ENCODE results near the gene BPIFB1.

BPIFB1 gene

DNA sequence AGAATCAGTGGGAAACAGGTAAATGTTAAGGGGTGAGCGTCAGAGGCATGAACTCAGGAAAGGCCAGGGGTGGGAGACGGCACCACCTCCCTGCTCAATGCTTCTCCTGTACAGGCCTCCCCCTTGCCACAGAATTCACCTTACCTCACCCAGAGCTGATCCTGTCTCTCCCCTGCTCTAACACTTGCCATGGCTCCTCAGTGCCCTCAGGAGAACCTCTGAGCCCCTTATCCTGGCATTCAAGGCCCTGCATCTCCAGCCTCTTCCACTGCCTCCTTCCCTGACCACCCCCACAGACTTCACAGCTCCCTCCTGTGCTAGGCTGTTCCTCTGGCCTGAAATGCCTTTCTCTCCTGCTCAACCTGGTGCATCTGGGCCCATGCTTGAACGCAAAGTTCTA, 33.9 kb downstream of the BPIFB1 start:
- H3K36me3 Mint-ChIP-seq (ENCODE audit: low read depth), result no peaks in the 10 kb centered on the region
- H3K9me3 Mint-ChIP-seq, result no peaks in the 10 kb centered on the region
- no peak overlapping the region for H3K27ac Mint-ChIP-seq
- H3K4me1 Mint-ChIP-seq (ENCODE audit: low read depth), result no peaks in the 10 kb centered on the region
- peaks cover 2% of the 10 kb centered on the region for H3K27me3 Mint-ChIP-seq (ENCODE audit: low read depth)
- no peak overlapping the region for H3K4me3 Mint-ChIP-seq

GRCh38 chr20:33317424-33318095, 34.5 kb downstream of the BPIFB1 start:
- Mint-ChIP-seq H3K4me1 (ENCODE audit: low read depth) (no peaks in the 10 kb centered on the region), H3K9me3 (no peaks in the 10 kb centered on the region), H3K4me3 (no peak overlapping the region), H3K36me3 (ENCODE audit: low read depth) (no peaks in the 10 kb centered on the region), H3K27me3 (ENCODE audit: low read depth) (peaks cover 2% of the 10 kb centered on the region), H3K27ac (no peak overlapping the region)

DNA sequence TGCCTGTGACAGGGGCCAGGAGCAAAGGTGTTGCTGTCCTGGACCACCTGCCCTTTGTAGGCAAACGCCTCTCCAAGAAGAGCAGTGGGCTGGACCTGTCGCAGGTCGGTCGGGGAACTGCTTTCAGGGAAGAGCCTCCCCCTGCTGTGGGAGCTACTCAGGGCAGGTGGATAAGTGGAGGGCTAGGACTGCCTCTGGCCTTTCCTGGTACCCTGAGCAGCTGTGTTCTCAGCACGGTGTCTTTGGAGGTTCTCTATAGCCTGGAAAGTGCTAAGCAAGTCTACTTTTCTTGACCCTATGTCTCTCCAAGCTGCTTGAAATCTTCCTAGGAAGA, 35.0 kb downstream of the BPIFB1 start:
- H3K4me1 Mint-ChIP-seq (ENCODE audit: low read depth), result no peaks in the 10 kb centered on the region
- H3K9me3 Mint-ChIP-seq, result no peaks in the 10 kb centered on the region
- no peak overlapping the region for H3K27ac Mint-ChIP-seq
- H3K4me3 Mint-ChIP-seq, result no peak overlapping the region
- H3K36me3 Mint-ChIP-seq (ENCODE audit: low read depth), result no peaks in the 10 kb centered on the region
- H3K27me3 Mint-ChIP-seq (ENCODE audit: low read depth), result peaks cover 3% of the 10 kb centered on the region

GRCh38 chr20:33320006-33320405, 37.0 kb downstream of the BPIFB1 start:
- Mint-ChIP-seq H3K27ac (no peak overlapping the region), H3K4me3 (no peak overlapping the region), H3K4me1 (ENCODE audit: low read depth) (no peaks in the 10 kb centered on the region), H3K9me3 (no peaks in the 10 kb centered on the region), H3K27me3 (ENCODE audit: low read depth) (peaks cover 5% of the 10 kb centered on the region), H3K36me3 (ENCODE audit: low read depth) (no peaks in the 10 kb centered on the region)

DNA sequence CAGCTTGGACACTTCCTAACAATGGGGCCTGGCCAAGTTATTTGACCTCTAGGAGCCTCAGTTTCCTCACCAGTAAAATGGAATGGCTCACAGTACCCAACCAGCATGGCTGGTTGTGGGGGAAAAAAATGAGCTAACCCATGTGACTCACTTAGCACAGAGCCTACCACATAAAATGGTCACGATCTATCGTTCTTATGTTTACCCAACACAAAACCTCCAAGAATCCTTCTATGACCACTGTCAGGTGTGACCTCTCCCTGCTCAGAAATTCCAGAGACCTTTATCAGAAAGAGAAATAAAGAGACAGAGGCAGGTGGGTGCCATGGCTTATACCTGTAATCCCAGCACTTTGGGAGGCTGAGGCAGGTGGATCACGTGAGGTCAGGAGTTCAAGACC, 39.4 kb downstream of the BPIFB1 start:
- no peak overlapping the region for H3K4me3 Mint-ChIP-seq
- H3K27me3 Mint-ChIP-seq (ENCODE audit: low read depth), result peaks cover 5% of the 10 kb centered on the region
- H3K9me3 Mint-ChIP-seq, result no peaks in the 10 kb centered on the region
- no peaks in the 10 kb centered on the region for H3K36me3 Mint-ChIP-seq (ENCODE audit: low read depth)
- no peak overlapping the region for H3K27ac Mint-ChIP-seq
- H3K4me1 Mint-ChIP-seq (ENCODE audit: low read depth), result no peaks in the 10 kb centered on the region

- Mint-ChIP-seq H3K27me3 (ENCODE audit: low read depth) (peaks cover 3% of the 10 kb centered on the region), H3K4me1 (ENCODE audit: low read depth) (no peaks in the 10 kb centered on the region), H3K36me3 (ENCODE audit: low read depth) (no peaks in the 10 kb centered on the region), H3K27ac (no peak overlapping the region), H3K9me3 (no peaks in the 10 kb centered on the region), H3K4me3 (no peak overlapping the region)
These were observed 40.2 kb downstream of the BPIFB1 start for GRCh38 chr20:33323236-33323635.

DNA sequence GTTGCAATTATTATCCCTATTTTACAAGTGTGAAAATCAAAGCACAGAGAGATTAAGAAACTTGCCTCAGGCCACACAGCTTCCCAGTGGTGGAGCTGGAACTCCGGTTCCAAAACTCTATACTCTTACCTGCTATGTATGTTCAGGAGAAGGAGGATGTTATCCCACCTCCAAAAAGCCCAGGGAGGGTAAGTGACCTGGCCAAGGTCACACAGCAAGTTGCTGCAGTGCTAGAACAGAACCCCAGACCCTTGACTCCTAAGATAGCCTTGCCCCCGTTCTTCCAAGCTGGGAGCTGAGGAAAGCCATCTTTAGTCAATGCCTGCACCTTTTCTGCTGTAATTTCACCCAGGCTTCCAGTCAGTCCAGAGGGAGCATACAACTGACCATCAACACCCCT, 42.3 kb downstream of the BPIFB1 start:
- Mint-ChIP-seq H3K4me1 (ENCODE audit: low read depth) (no peaks in the 10 kb centered on the region), H3K27ac (no peak overlapping the region), H3K4me3 (no peak overlapping the region), H3K27me3 (ENCODE audit: low read depth) (peaks cover 9% of the 10 kb centered on the region), H3K9me3 (no peaks in the 10 kb centered on the region), H3K36me3 (ENCODE audit: low read depth) (no peaks in the 10 kb centered on the region)

GRCh38 chr20:33328157-33329137, 45.4 kb downstream of the BPIFB1 start:
- no peaks in the 10 kb centered on the region for H3K36me3 Mint-ChIP-seq (ENCODE audit: low read depth)
- no peak overlapping the region for H3K27ac Mint-ChIP-seq
- no peak overlapping the region for H3K4me3 Mint-ChIP-seq
- H3K4me1 Mint-ChIP-seq (ENCODE audit: low read depth), result no peaks in the 10 kb centered on the region
- H3K9me3 Mint-ChIP-seq, result no peaks in the 10 kb centered on the region
- peaks cover 6% of the 10 kb centered on the region for H3K27me3 Mint-ChIP-seq (ENCODE audit: low read depth)

- no peaks in the 10 kb centered on the region for H3K4me1 Mint-ChIP-seq (ENCODE audit: low read depth)
These were observed 50.0 kb downstream of the BPIFB1 start for GRCh38 chr20:33332905-33333456.

DNA sequence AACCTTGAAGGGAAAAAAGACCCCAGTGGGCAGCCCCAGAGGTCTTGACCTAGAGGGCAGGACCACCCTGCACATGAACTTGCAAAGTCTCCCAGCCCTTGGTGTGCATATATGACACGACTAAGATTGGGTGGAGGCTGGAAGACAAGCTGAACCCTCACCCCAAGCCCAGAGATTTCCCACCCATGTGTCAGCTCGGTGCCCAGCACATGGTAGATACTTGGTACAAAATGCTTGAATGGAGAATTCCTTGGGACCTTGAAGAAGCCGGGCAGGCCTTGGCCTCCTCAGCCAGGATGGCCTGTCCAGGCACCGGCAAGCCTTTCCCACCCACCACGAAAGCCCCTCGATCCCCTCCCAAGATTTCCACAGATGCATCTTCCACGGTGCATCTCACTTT, 50.6 kb downstream of the BPIFB1 start:
- Mint-ChIP-seq H3K27ac (no peak overlapping the region), H3K4me1 (ENCODE audit: low read depth) (no peaks in the 10 kb centered on the region), H3K4me3 (no peak overlapping the region), H3K36me3 (ENCODE audit: low read depth) (no peaks in the 10 kb centered on the region), H3K27me3 (ENCODE audit: low read depth) (peaks cover 8% of the 10 kb centered on the region), H3K9me3 (no peaks in the 10 kb centered on the region)

More at GRCh38 chr20:33332905-33333456, 50.0 kb downstream of the BPIFB1 start:
- Mint-ChIP-seq H3K27me3 (ENCODE audit: low read depth) (peaks cover 10% of the 10 kb centered on the region), H3K4me3 (no peak overlapping the region), H3K9me3 (no peaks in the 10 kb centered on the region), H3K27ac (no peak overlapping the region), H3K36me3 (ENCODE audit: low read depth) (no peaks in the 10 kb centered on the region)

- H3K9me3 Mint-ChIP-seq, result no peaks in the 10 kb centered on the region
- H3K4me3 Mint-ChIP-seq, result no peak overlapping the region
- H3K36me3 Mint-ChIP-seq (ENCODE audit: low read depth), result no peaks in the 10 kb centered on the region
- no peaks in the 10 kb centered on the region for H3K4me1 Mint-ChIP-seq (ENCODE audit: low read depth)
- no peak overlapping the region for H3K27ac Mint-ChIP-seq
- peaks cover 4% of the 10 kb centered on the region for H3K27me3 Mint-ChIP-seq (ENCODE audit: low read depth)
These were observed 51.1 kb downstream of the BPIFB1 start for GRCh38 chr20:33334111-33334510.

DNA sequence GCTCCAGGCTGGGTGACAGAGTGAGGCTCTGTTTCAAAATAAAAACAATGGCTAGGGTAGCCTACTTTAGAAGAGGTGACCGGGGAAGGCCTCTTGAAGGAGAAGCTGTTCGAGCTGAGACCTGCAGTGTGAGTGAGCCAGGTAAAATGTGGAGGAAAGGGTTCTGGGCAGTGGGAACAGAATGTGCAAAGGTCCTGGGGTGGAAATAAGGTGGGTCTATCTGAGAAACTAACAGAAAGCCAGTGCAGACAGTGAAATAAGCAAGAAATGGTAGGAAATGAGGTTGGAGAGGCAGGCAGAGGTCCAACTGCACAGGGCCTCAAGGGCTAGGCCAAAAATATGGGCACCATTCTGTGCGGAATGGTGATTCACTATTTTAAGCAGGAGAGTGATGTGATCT, 53.4 kb downstream of the BPIFB1 start:
- H3K4me1 Mint-ChIP-seq (ENCODE audit: low read depth), result no peaks in the 10 kb centered on the region
- H3K9me3 Mint-ChIP-seq, result no peaks in the 10 kb centered on the region
- no peak overlapping the region for H3K27ac Mint-ChIP-seq
- H3K27me3 Mint-ChIP-seq (ENCODE audit: low read depth), result peaks cover 4% of the 10 kb centered on the region
- no peak overlapping the region for H3K4me3 Mint-ChIP-seq
- H3K36me3 Mint-ChIP-seq (ENCODE audit: low read depth), result no peaks in the 10 kb centered on the region

- Mint-ChIP-seq H3K4me3 (no peak overlapping the region), H3K9me3 (no peaks in the 10 kb centered on the region), H3K27ac (no peak overlapping the region), H3K36me3 (ENCODE audit: low read depth) (no peaks in the 10 kb centered on the region), H3K4me1 (ENCODE audit: low read depth) (no peaks in the 10 kb centered on the region), H3K27me3 (ENCODE audit: low read depth) (peaks cover 4% of the 10 kb centered on the region)
These were observed 54.1 kb downstream of the BPIFB1 start for GRCh38 chr20:33337119-33337518.

GRCh38 chr20:33337531-33338165, 54.6 kb downstream of the BPIFB1 start:
- Mint-ChIP-seq H3K4me1 (ENCODE audit: low read depth) (no peaks in the 10 kb centered on the region), H3K27ac (no peak overlapping the region), H3K4me3 (no peak overlapping the region), H3K9me3 (no peaks in the 10 kb centered on the region), H3K36me3 (ENCODE audit: low read depth) (no peaks in the 10 kb centered on the region), H3K27me3 (ENCODE audit: low read depth) (peaks cover 4% of the 10 kb centered on the region)

Measured in T-helper 1 cell treated with Interleukin-12 subunit alpha and Interleukin-12 subunit beta and Interleukin-4 antibody, amounts not matched to agents 30 μg/mL and 1 μg/mL, for 36 hours (primary cell).